Astrocyte (in vitro differentiated cells and primary cell): ENCODE measurements around the gene IL17RE. TPM values are rescaled to one million over a fixed set of nuclear protein-coding genes. Genes with fewer than 3 reads are reported as not detected.

Experiments used
- DNase-seq: peaks from one replicate; pipeline ENCODE4 v3.0.0-alpha.2; 2010; ENCODE audit warnings: low read depth
- FAIRE-seq: peaks from 2 replicates; lab custom pipeline; 2011; peaks lifted over from hg19 to GRCh38; lab: Jason Lieb, UNC
- H2AFZ ChIP-seq: 2 replicates; pipeline ENCODE4 v1.6.0; 2012; ENCODE audit warnings: low read depth, low read length, inconsistent platforms
- H3K27ac ChIP-seq: 2 replicates; pipeline ENCODE4 v1.5.1; 2011; ENCODE audit warnings: low read depth, low read length, inconsistent platforms
- H3K27me3 ChIP-seq: 2 replicates; pipeline ENCODE4 v1.6.0; 2011; ENCODE audit warnings: low read length, inconsistent platforms; ENCODE audit not compliant: insufficient read depth
- H3K36me3 ChIP-seq: 2 replicates; pipeline ENCODE4 v1.5.1; 2011; ENCODE audit warnings: low read length, inconsistent platforms; ENCODE audit not compliant: insufficient read depth
- H3K4me1 ChIP-seq: 2 replicates; pipeline ENCODE4 v1.5.1; 2011; ENCODE audit warnings: low read length, inconsistent platforms; ENCODE audit not compliant: insufficient read depth
- H3K4me2 ChIP-seq: 2 replicates; pipeline ENCODE4 v1.6.0; 2012; ENCODE audit warnings: low read length, inconsistent platforms
- H3K4me3 ChIP-seq: 2 replicates; pipeline ENCODE4 v1.5.1; 2011; ENCODE audit warnings: low read depth, mild to moderate bottlenecking, low read length, inconsistent platforms; ENCODE audit not compliant: insufficient read depth
- H3K79me2 ChIP-seq: 2 replicates; pipeline ENCODE4 v1.6.0; 2012; ENCODE audit warnings: mild to moderate bottlenecking, low read length, inconsistent platforms; ENCODE audit not compliant: insufficient read depth
- H3K9ac ChIP-seq: 2 replicates; pipeline ENCODE4 v1.6.0; 2012; ENCODE audit warnings: mild to moderate bottlenecking, low read length, inconsistent platforms
- H3K9me3 ChIP-seq: 2 replicates; pipeline ENCODE4 v1.5.1; 2012; ENCODE audit warnings: low read depth, mild to moderate bottlenecking, low read length, inconsistent platforms; ENCODE audit not compliant: insufficient read depth
- H4K20me1 ChIP-seq: 2 replicates; pipeline ENCODE4 v1.6.0; 2012; ENCODE audit warnings: low read length, inconsistent platforms; ENCODE audit not compliant: insufficient read depth
- H3K27ac Mint-ChIP-seq: one replicate; pipeline ENCODE4 v1.8.0; 2021; ENCODE audit warnings: mild to moderate bottlenecking, mixed read lengths; ENCODE audit not compliant: unreplicated experiment
- H3K27me3 Mint-ChIP-seq: one replicate; pipeline ENCODE4 v1.8.0; 2021; ENCODE audit warnings: low read depth, mixed read lengths; ENCODE audit not compliant: unreplicated experiment
- H3K36me3 Mint-ChIP-seq: one replicate; pipeline ENCODE4 v1.8.0; 2021; ENCODE audit warnings: low read depth, mixed read lengths; ENCODE audit not compliant: unreplicated experiment
- H3K4me1 Mint-ChIP-seq: one replicate; pipeline ENCODE4 v1.8.0; 2021; ENCODE audit warnings: low read depth, mixed read lengths; ENCODE audit not compliant: unreplicated experiment
- H3K4me3 Mint-ChIP-seq: one replicate; pipeline ENCODE4 v1.8.0; 2021; ENCODE audit warnings: mild to moderate bottlenecking, moderate library complexity, mixed read lengths; ENCODE audit not compliant: unreplicated experiment
- H3K9me3 Mint-ChIP-seq: one replicate; pipeline ENCODE4 v1.8.0; 2021; ENCODE audit warnings: mild to moderate bottlenecking, mixed read lengths; ENCODE audit not compliant: unreplicated experiment
- CTCF ChIP-seq: IDR thresholded peaks from 2 replicates; pipeline ENCODE4 v1.5.1; 2011; ENCODE audit warnings: low read depth, mild to moderate bottlenecking, inconsistent platforms, low read length, moderate library complexity; ENCODE audit not compliant: insufficient read depth
- EZH2 ChIP-seq: IDR thresholded peaks from 2 replicates; pipeline ENCODE4 v1.6.1; 2012; ENCODE audit warnings: mild to moderate bottlenecking, low read length, inconsistent platforms; ENCODE audit not compliant: insufficient read depth
- total RNA-seq: library from RNA; stranded (reverse); gene quantifications from 2 replicates; pipeline ENCODE4 v1.2.1, GENCODE V29; 2021

IL17RE gene
- total RNA-seq, 1 donor from 2014 or later, result 4.6 TPM

DNA sequence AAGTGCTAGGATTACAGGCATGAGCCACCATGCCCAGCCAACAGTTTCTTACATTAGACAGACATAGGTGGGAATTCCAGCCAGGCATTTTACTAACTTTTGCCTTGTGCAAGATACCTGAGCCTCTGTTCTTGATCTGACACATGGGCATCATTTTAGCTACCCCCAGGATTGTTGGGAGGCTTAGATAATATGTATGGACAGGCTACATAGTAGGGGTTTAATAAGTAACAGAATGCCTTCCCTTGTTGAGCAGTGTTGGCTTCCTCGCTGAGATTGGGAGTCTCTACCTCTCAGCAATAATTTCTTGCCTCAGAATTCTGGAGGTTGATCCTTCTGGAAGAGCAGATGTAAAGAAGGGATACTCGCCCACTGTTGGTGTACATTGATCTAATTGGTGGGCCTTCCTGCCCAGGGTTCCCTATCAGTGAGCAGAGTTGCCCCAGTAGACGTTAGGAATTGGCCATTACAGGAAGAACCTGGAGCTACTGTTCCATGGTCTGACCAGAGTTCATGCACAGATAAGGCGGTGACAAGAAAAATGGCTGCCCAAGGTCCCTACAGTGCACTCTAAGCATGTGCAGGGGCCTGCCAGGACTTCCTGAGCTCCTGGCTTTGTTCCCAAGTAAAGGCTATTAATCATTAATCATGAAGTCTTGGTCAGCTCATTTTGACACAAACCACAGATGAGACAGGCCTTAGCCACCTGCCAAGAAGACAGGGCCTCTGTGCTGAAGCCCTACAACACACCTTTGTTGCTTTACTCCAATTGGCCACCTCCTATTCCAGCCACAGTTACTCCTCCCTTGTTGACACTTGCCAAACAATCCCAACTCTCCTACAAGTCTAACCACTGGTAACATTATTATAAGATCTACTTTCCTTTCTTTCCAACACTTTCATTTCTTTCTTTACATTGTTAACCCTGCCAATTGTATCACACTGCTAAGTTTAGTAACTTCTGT is 5.0 kb upstream of the IL17RE start:
- H2AFZ ChIP-seq, result no peak overlapping the region
- Mint-ChIP-seq H3K4me3 (no peak overlapping the region), H3K36me3 (peaks cover 16% of the 10 kb centered on the region), H3K9me3 (no peaks in the 10 kb centered on the region), H3K4me1 (peaks cover 36% of the 10 kb centered on the region), H3K27me3 (no peaks in the 10 kb centered on the region), H3K27ac (peak overlapping the region; percentile 16)
- peaks cover 28% of the 10 kb centered on the region for H4K20me1 ChIP-seq
- no peak overlapping the region for H3K4me2 ChIP-seq
- peaks cover 10% of the 10 kb centered on the region for H3K79me2 ChIP-seq
- peaks cover 19% of the 10 kb centered on the region for H3K4me1 ChIP-seq
- H3K27ac ChIP-seq, result no peak overlapping the region
- H3K4me3 ChIP-seq, result no peak overlapping the region
- DNase-seq, result peak; percentile 53
- H3K27me3 ChIP-seq, result no peaks in the 10 kb centered on the region
- H3K9me3 ChIP-seq, result no peaks in the 10 kb centered on the region
- no peak for FAIRE-seq
- peaks cover 9% of the 10 kb centered on the region for H3K36me3 ChIP-seq
- no peak overlapping the region for H3K9ac ChIP-seq
- no peak for TF ChIP-seq CTCF
- no peak for TF ChIP-seq EZH2

GRCh38 chr3:9898467-9899241 is 4.0 kb upstream of the IL17RE start:
- Histone ChIP-seq H3K27me3 (no peaks in the 10 kb centered on the region), H3K9me3 (no peaks in the 10 kb centered on the region), H3K79me2 (peaks cover 5% of the 10 kb centered on the region), H4K20me1 (peaks cover 21% of the 10 kb centered on the region), H3K27ac (no peak overlapping the region), H2AFZ (no peak overlapping the region), H3K4me2 (no peak overlapping the region), H3K4me3 (no peak overlapping the region), H3K36me3 (peaks cover 3% of the 10 kb centered on the region), H3K9ac (no peak overlapping the region), H3K4me1 (peaks cover 24% of the 10 kb centered on the region)
- H3K27me3 Mint-ChIP-seq, result no peaks in the 10 kb centered on the region
- H3K36me3 Mint-ChIP-seq, result peaks cover 9% of the 10 kb centered on the region
- H3K9me3 Mint-ChIP-seq, result no peaks in the 10 kb centered on the region
- peaks cover 45% of the 10 kb centered on the region for H3K4me1 Mint-ChIP-seq
- DNase-seq (no peak), FAIRE-seq (no peak)
- H3K27ac Mint-ChIP-seq, result no peak overlapping the region
- no peak overlapping the region for H3K4me3 Mint-ChIP-seq
- no peak for TF ChIP-seq EZH2
- TF ChIP-seq CTCF, result no peak
